Measurements from ENCODE around the gene LRRC45. TPM values are rescaled to one million over a fixed set of nuclear protein-coding genes. Genes with fewer than 3 reads are reported as not detected.
A peak's percentile ranks its signal among the peaks of the same experiment; 100 is the strongest.

Gene LRRC45
- total RNA-seq, 1 donor from 2014 or later: 39.4 TPM

DNA sequence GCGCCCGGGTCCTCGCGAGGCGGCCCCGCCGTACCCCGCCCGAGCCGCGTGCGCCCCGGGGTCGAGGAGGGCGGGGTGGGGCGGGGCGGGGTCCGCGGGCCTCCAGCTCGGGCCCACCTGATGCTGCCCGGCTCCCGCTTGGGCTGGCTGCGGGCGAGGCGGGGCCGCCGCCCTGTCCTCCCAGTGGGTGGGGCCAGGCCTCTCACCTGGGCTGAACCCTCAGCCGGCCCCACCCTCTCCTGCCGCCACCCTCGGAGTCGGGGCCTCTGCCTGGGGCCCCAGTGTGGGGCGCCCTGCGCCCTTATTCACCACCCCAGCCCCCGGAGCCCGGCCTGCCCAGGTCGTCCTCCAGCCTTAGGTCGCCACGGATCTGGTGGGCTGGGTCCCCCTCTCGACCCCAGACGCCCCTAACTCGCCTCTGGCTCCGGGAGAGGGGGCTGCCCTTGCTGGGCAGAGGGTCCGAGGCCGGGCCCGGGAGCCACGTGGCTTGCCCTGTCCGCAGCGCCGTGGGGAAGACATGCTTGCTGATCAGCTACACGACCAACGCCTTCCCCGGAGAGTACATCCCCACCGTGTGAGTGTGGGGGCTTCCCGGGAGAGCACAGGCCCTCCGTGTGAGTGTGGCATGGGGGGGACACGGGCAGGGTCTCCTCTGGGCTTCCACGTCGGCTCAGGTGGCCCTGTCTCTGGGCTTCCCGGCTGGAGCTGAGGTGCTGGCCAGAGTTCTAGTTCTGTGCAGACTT lies 9.0 kb downstream of the LRRC45 start:
- Mint-ChIP-seq H3K36me3 (ENCODE audit: insufficient read depth) (peaks cover 13% of the 10 kb centered on the region), H3K9me3 (ENCODE audit: low read depth) (no peaks in the 10 kb centered on the region), H3K27me3 (peaks cover 8% of the 10 kb centered on the region), H3K4me3 (ENCODE audit: low read depth) (peak overlapping the region; percentile 62), H3K4me1 (ENCODE audit: low read depth) (peaks cover 3% of the 10 kb centered on the region), H3K27ac (no peak overlapping the region)
- DNase-seq (ENCODE audit: low spot score, unreplicated experiment): no peak
- TF ChIP-seq, protein P1, sequence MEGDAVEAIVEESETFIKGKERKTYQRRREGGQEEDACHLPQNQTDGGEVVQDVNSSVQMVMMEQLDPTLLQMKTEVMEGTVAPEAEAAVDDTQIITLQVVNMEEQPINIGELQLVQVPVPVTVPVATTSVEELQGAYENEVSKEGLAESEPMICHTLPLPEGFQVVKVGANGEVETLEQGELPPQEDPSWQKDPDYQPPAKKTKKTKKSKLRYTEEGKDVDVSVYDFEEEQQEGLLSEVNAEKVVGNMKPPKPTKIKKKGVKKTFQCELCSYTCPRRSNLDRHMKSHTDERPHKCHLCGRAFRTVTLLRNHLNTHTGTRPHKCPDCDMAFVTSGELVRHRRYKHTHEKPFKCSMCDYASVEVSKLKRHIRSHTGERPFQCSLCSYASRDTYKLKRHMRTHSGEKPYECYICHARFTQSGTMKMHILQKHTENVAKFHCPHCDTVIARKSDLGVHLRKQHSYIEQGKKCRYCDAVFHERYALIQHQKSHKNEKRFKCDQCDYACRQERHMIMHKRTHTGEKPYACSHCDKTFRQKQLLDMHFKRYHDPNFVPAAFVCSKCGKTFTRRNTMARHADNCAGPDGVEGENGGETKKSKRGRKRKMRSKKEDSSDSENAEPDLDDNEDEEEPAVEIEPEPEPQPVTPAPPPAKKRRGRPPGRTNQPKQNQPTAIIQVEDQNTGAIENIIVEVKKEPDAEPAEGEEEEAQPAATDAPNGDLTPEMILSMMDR (IDR thresholded peaks at IDR 0.05; ENCODE audit: unreplicated experiment): no peak

- Mint-ChIP-seq H3K4me1 (ENCODE audit: low read depth) (peaks cover 4% of the 10 kb centered on the region), H3K4me3 (ENCODE audit: low read depth) (no peak overlapping the region), H3K27ac (no peak overlapping the region), H3K27me3 (peaks cover 8% of the 10 kb centered on the region), H3K36me3 (ENCODE audit: insufficient read depth) (peaks cover 9% of the 10 kb centered on the region), H3K9me3 (ENCODE audit: low read depth) (no peaks in the 10 kb centered on the region)
- TF ChIP-seq, protein P1 (IDR thresholded peaks at IDR 0.05; ENCODE audit: unreplicated experiment): no peak
- DNase-seq (ENCODE audit: low spot score, unreplicated experiment): no peak
These were observed 10.4 kb downstream of the LRRC45 start for GRCh38 chr17:82033359-82034085.

DNA sequence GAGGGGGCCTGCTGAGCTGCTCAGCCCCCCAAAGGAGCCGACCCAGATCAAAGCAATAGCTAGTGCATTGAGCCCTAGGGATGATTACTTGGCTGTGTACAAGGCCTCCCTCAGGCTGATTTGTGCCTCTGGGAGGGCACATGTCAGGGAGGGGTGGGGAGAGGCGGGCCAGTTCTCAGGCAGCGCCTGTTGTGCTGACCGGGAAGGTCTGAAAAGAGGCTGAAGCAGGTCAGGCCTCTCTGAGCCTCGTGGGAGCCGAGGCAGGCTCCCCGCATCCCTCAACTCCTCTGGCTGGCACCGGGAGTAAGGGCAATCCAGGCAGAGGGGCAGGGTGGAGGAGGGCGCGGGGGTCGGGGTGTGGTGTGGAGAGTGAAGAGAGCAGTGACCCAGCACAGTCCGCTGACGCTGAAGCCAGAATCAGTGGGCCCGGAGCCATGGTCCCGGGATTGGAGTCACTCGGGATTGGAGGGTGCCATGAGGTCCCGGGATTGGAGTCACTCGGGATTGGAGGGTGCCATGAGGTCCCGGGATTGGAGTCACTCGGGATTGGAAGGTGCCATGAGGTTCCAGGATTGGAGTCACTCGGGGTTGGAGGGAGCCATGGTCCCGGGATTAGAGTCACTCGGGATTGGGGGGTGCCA lies 11.4 kb downstream of the LRRC45 start:
- DNase-seq (ENCODE audit: low spot score, unreplicated experiment): no peak
- peaks cover 7% of the 10 kb centered on the region for H3K36me3 Mint-ChIP-seq (ENCODE audit: insufficient read depth)
- H3K4me1 Mint-ChIP-seq (ENCODE audit: low read depth): peaks cover 4% of the 10 kb centered on the region
- no peak overlapping the region for H3K4me3 Mint-ChIP-seq (ENCODE audit: low read depth)
- H3K9me3 Mint-ChIP-seq (ENCODE audit: low read depth): no peaks in the 10 kb centered on the region
- TF ChIP-seq, protein P1 (IDR thresholded peaks at IDR 0.05; ENCODE audit: unreplicated experiment): no peak
- peaks cover 14% of the 10 kb centered on the region for H3K27me3 Mint-ChIP-seq
- H3K27ac Mint-ChIP-seq: no peak overlapping the region

DNA sequence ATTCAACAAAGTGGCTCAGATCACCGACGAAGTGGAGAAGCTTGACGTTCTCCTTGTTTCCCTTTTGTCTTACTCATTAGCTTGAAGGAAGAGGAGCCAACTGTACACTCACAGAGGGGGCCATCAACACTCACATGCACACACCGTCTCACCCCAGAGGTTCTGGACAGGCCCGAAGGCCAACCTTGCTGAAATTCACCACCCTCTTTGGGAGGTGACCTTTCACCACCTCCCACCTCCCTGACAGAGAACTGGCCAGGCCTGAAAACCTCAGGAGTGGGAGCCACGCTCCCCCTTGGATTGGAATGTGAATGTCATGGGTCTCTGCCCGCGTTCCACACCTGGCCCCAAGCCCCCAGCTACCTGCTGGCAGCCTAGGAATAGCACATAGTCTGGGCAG lies 12.4 kb downstream of the LRRC45 start:
- no peaks in the 10 kb centered on the region for H3K9me3 Mint-ChIP-seq (ENCODE audit: low read depth)
- no peak overlapping the region for H3K27ac Mint-ChIP-seq
- TF ChIP-seq, protein P1 (IDR thresholded peaks at IDR 0.05; ENCODE audit: unreplicated experiment): no peak
- H3K4me1 Mint-ChIP-seq (ENCODE audit: low read depth): peaks cover 4% of the 10 kb centered on the region
- H3K36me3 Mint-ChIP-seq (ENCODE audit: insufficient read depth): peaks cover 7% of the 10 kb centered on the region
- H3K27me3 Mint-ChIP-seq: peaks cover 17% of the 10 kb centered on the region
- no peak for DNase-seq (ENCODE audit: low spot score, unreplicated experiment)
- peak overlapping the region; percentile 53 for H3K4me3 Mint-ChIP-seq (ENCODE audit: low read depth)

DNA sequence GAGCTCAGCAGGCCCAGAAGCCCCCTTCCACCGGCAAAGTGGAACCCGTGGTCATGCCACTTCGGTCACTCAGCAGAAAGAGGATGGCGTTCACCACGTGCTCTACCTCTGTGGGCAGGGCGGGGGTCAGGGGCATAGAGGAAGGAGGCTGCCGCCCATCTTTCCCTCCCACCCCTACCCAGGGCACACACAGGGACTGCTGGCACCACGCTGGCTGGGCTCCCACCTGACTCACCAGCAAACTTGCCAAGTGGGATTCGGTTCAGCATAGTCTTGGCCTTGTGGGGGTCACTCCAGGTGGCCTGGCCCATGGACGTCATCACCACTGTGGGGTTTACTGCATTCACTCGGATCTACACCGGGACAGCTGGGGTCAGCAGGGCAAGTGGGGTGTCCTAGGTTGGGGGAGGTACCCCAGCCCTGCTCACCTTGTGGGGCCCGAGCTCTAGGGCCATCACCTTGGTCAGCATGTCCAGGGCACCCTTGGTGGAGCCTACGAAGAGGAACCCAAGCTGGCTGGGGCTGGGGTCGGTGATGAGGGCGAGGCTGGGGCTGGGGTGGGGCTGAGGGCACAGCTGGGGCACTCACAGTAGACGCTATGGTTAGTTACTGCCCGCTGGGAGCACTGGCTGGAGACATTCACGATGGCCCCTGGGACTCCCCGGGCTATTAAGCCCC lies 13.0 kb downstream of the LRRC45 start:
- H3K9me3 Mint-ChIP-seq (ENCODE audit: low read depth): no peaks in the 10 kb centered on the region
- DNase-seq (ENCODE audit: low spot score, unreplicated experiment): no peak
- H3K4me1 Mint-ChIP-seq (ENCODE audit: low read depth): peaks cover 4% of the 10 kb centered on the region
- no peak overlapping the region for H3K27ac Mint-ChIP-seq
- peaks cover 17% of the 10 kb centered on the region for H3K27me3 Mint-ChIP-seq
- peaks cover 7% of the 10 kb centered on the region for H3K36me3 Mint-ChIP-seq (ENCODE audit: insufficient read depth)
- peak overlapping the region; percentile 75 for H3K4me3 Mint-ChIP-seq (ENCODE audit: low read depth)
- TF ChIP-seq, protein P1 (IDR thresholded peaks at IDR 0.05; ENCODE audit: unreplicated experiment): no peak
